GM12878 (cell line): Measurements from ENCODE around the gene CASP3. TPM values are rescaled to one million over a fixed set of nuclear protein-coding genes. Genes with fewer than 3 reads are reported as not detected.

Source experiments
- ATAC-seq: fragments of 200-7000 bp; cut with Tn5 transposase; 3 replicates; pipeline ENCODE4 v1.9.1; 2020; ENCODE audit warnings: mild to moderate bottlenecking, moderate library complexity
- BruUV-seq: library from RNA; stranded (reverse); fragments of 400-500 nt; replicated peaks from 2 replicates; lab custom pipeline; 2021; lab: Mats Ljungman, UMichigan
- CTCF ChIA-PET: fragments of 300-600 bp; sonication (Branson Sonifier 250); formaldehyde crosslinking; extraction: SDS; loops from one replicate; lab custom pipeline; 2021; ENCODE audit warnings: inconsistent platforms; lab: Yijun Ruan, JAX
- POLR2A ChIA-PET: fragments of 350-600 bp; formaldehyde crosslinking; extraction: SDS; loops from one replicate; lab custom pipeline; 2021; ENCODE audit warnings: inconsistent platforms; lab: Charles Lee
- RAD21 ChIA-PET: fragments of 300-600 bp; sonication (Branson Sonifier 250); formaldehyde crosslinking; loops from one replicate; lab custom pipeline; 2023; ENCODE audit warnings: antibody characterized with exemption; ENCODE audit not compliant: unreplicated experiment; lab: Charles Lee
- SMC1A ChIA-PET: fragments of 300-600 bp; sonication (Branson Sonifier 250); formaldehyde crosslinking; loops from one replicate; lab custom pipeline; 2023; ENCODE audit not compliant: unreplicated experiment, uncharacterized antibody; lab: Charles Lee
- DNase-seq: peaks from one replicate; pipeline ENCODE4 v3.0.0-alpha.2; 2011; ENCODE audit warnings: low read depth, low spot score
- FAIRE-seq: peaks from 3 replicates; lab custom pipeline; 2011; peaks lifted over from hg19 to GRCh38; lab: Jason Lieb, UNC
- H2AFZ ChIP-seq: 2 replicates; pipeline ENCODE4 v1.6.0; 2011; ENCODE audit warnings: low read depth, low read length, control low read depth; ENCODE audit not compliant: control insufficient read depth
- H3K27ac ChIP-seq: 2 replicates; pipeline ENCODE4 v1.5.1; 2011; ENCODE audit warnings: control low read depth; ENCODE audit not compliant: control insufficient read depth, insufficient read depth
- H3K27me3 ChIP-seq, 2 experiments: replicated peaks in 1 of 2; 2 replicates each; pipeline versions ENCODE4 v1.6.0 to v1.6.1; 2011; ENCODE audit warnings: low read length in 1 of 2; ENCODE audit not compliant: control insufficient read depth in 2 of 2, insufficient read depth in 2 of 2
- H3K36me3 ChIP-seq, 2 experiments: 2 replicates each; pipeline ENCODE4 v1.5.1; 2011; ENCODE audit warnings: low read length in 1 of 2; ENCODE audit not compliant: control insufficient read depth in 2 of 2, insufficient read depth in 2 of 2
- H3K4me1 ChIP-seq: 2 replicates; pipeline ENCODE4 v1.6.1; 2011; ENCODE audit warnings: mild to moderate bottlenecking, low read length, moderate library complexity, mixed read lengths; ENCODE audit not compliant: control insufficient read depth, insufficient read depth
- H3K4me2 ChIP-seq: 2 replicates; pipeline ENCODE4 v1.6.0; 2011; ENCODE audit warnings: control low read depth; ENCODE audit not compliant: control insufficient read depth, insufficient read depth
- H3K4me3 ChIP-seq: fragments of 200-600 bp; sonication (generic); 2 replicates; pipeline ENCODE4 v1.5.1; 2016
- H3K79me2 ChIP-seq: 2 replicates; pipeline ENCODE4 v1.6.0; 2011; ENCODE audit warnings: low read length; ENCODE audit not compliant: control insufficient read depth, insufficient read depth
- H3K9ac ChIP-seq: 2 replicates; pipeline ENCODE4 v1.8.0; 2011; ENCODE audit warnings: low read length, control low read depth, mixed read lengths; ENCODE audit not compliant: control insufficient read depth, insufficient read depth
- H3K9me3 ChIP-seq: replicated peaks from 3 replicates; pipeline ENCODE4 v1.5.1; 2011; ENCODE audit warnings: mild to moderate bottlenecking, low read length; ENCODE audit not compliant: control insufficient read depth, insufficient read depth
- H4K20me1 ChIP-seq: 2 replicates; pipeline ENCODE4 v1.6.0; 2011; ENCODE audit not compliant: control insufficient read depth, insufficient read depth
- EZH2 ChIP-seq: IDR thresholded peaks from 2 replicates; pipeline ENCODE4 v1.6.1; 2012; ENCODE audit warnings: low read depth, mild to moderate bottlenecking, control low read depth, inconsistent platforms, low read length, borderline replicate concordance; ENCODE audit not compliant: control insufficient read depth
- HSF1 ChIP-seq: fragments of 150-350 bp; IDR thresholded peaks from 2 replicates; pipeline ENCODE4 v1.6.1; 2014; ENCODE audit warnings: mild to moderate bottlenecking, low read depth, low read length
- IKZF1 ChIP-seq: fragments of 450-650 bp; conservative IDR thresholded peaks from 2 replicates; pipeline ENCODE4 v1.6.1; 2017; ENCODE audit warnings: antibody characterized with exemption, mild to moderate bottlenecking
- IRF5 ChIP-seq: fragments of 450-650 bp; IDR thresholded peaks from 2 replicates; pipeline ENCODE4 v1.6.1; 2017; ENCODE audit warnings: borderline replicate concordance
- KAT2A ChIP-seq: conservative IDR thresholded peaks from 2 replicates; pipeline ENCODE4 v1.6.1; 2011; ENCODE audit warnings: low read depth, low read length; ENCODE audit not compliant: control insufficient read depth
- MAX ChIP-seq: IDR thresholded peaks from 2 replicates; pipeline ENCODE4 v1.6.1; 2012; ENCODE audit warnings: low read depth, low read length, improper control_type of control experiment
- MTA3 ChIP-seq: IDR thresholded peaks from 2 replicates; pipeline ENCODE4 v1.6.1; 2012; ENCODE audit warnings: low read length, inconsistent platforms, borderline replicate concordance
- POU2F2 ChIP-seq: IDR thresholded peaks from 3 replicates; pipeline ENCODE4 v1.6.1; 2011; ENCODE audit warnings: low read depth, mild to moderate bottlenecking, low read length, borderline replicate concordance
- SMC3 ChIP-seq: IDR thresholded peaks from 2 replicates; pipeline ENCODE4 v1.6.1; 2011; ENCODE audit warnings: low read length, improper control_type of control experiment, borderline replicate concordance
- STAT3 ChIP-seq: IDR thresholded peaks from 2 replicates; pipeline ENCODE4 v1.6.1; 2011; ENCODE audit warnings: low read depth, low read length, improper control_type of control experiment
- SUPT20H ChIP-seq: IDR thresholded peaks from 2 replicates; pipeline ENCODE4 v1.6.1; 2011; ENCODE audit warnings: low read depth, mild to moderate bottlenecking, low read length, moderate library complexity, borderline replicate concordance; ENCODE audit not compliant: control insufficient read depth
- USF2 ChIP-seq: IDR thresholded peaks from 2 replicates; pipeline ENCODE4 v1.6.1; 2011; ENCODE audit warnings: low read depth, low read length, improper control_type of control experiment, borderline replicate concordance
- ZNF217 ChIP-seq: fragments of 450-650 bp; IDR thresholded peaks from 2 replicates; pipeline ENCODE4 v1.6.1; 2017; ENCODE audit warnings: antibody characterized with exemption, mild to moderate bottlenecking
- ZNF687 ChIP-seq: fragments of 450-650 bp; IDR thresholded peaks from 2 replicates; pipeline ENCODE4 v1.6.1; 2017; ENCODE audit warnings: mild to moderate bottlenecking, moderate library complexity
- whole genome bisulfite sequencing: methylation state at CpG from one replicate; pipeline ENCODE4 v1.1.6; 2016; ENCODE audit warnings: low lambda C conversion rate; ENCODE audit not compliant: insufficient replicate concordance, insufficient coverage; ENCODE audit errors: missing lambda C conversion rate; 5-methylcytosine and 5-hydroxymethylcytosine counted together
- in situ Hi-C: fragments of 300-500 bp; cut with MboI; formaldehyde crosslinking; loops from 9 replicates; pipeline ENCODE4 v1.14.3; 2018; ENCODE audit warnings: mixed read lengths
- intact Hi-C: fragments of 100-400 bp; cut with micrococcal nuclease; formaldehyde crosslinking; loops from one replicate; pipeline ENCODE4 v1.14.2; 2022; ENCODE audit not compliant: unreplicated experiment
- polyA plus RNA-seq, 11 experiments: library from polyadenylated mRNA; depleted of rRNA in 4 of 11; unstranded in 6 of 11; stranded (reverse) in 5 of 11; fragments of >200 nt; fragmentation: Nextera tagmentation in 4 of 11; fragmentation: Illumina TruSeq in 1 of 11; extraction: Ambion mirVana in 4 of 11; extraction: Trizol in 1 of 11; gene quantifications; 1 replicate in 1 of 11; 2 replicates in 10 of 11; pipeline versions ENCODE4 v1.2.1 to v1.2.3, GENCODE V29; 2011 to 2016; ENCODE audit warnings: inconsistent platforms in 2 of 11, missing spikeins in 2 of 11, low read depth in 1 of 11
- total RNA-seq, 4 experiments: library from RNA; depleted of rRNA in 3 of 4; stranded (reverse); fragments of >200 nt in 3 of 4; fragmentation: Illumina TruSeq in 1 of 4; extraction: Trizol in 1 of 4; gene quantifications; 2 replicates each; pipeline versions ENCODE4 v1.2.1 to v1.2.3, GENCODE V29; 2013 to 2021

Gene CASP3
- total and polyA plus RNA-seq, 10 of the 15 experiments (the other 5 are each of a cell fraction or from before 2014, with no cell fraction given): 50.0 to 194 (median 74.4) TPM

GRCh38 chr4:184669251-184669650 lies 20.0 kb upstream of the CASP3 start:
- Histone ChIP-seq H3K4me2 (no peak overlapping the region), H3K79me2 (no peaks in the 10 kb centered on the region), H3K4me1 (no peaks in the 10 kb centered on the region), H3K9me3 (no peaks in the 10 kb centered on the region), H3K27me3 (no peaks in the 10 kb centered on the region), H2AFZ (no peak overlapping the region), H3K36me3 (peaks cover 3 to 19% of the 10 kb centered on the region in 2 experiments; a peak in 3 of 4 replicates), H3K4me3 (no peak overlapping the region), H3K9ac (no peak overlapping the region), H3K27ac (no peak overlapping the region), H4K20me1 (no peaks in the 10 kb centered on the region)
- no peak for DNase-seq
- WGBS: 96% methylated on average over 7 of the region's 7 CpGs
- ChIA-PET CTCF (no interaction called here), RAD21 (no interaction called here), POLR2A (no interaction called here), SMC1A (no interaction called here)
- in situ Hi-C loops (no loop called here), intact Hi-C loops (no loop called here)
- no peak for FAIRE-seq
- no peak for ATAC-seq
- no TSS peak for BruUV-seq
- no peak for TF ChIP-seq ZNF687
- TF ChIP-seq SMC3: no peak
- no peak for TF ChIP-seq SUPT20H
- TF ChIP-seq EZH2: no peak
- TF ChIP-seq STAT3: no peak
- TF ChIP-seq ZNF217: no peak
- no peak for TF ChIP-seq MAX
- TF ChIP-seq HSF1: no peak
- no peak for TF ChIP-seq IKZF1
- TF ChIP-seq IRF5: no peak
- no peak for TF ChIP-seq USF2
- no peak for TF ChIP-seq KAT2A
- TF ChIP-seq POU2F2: no peak
- TF ChIP-seq MTA3: no peak
